Activated naive CD4-positive, alpha-beta T cell treated with anti-CD3 and anti-CD28 coated beads, Interleukin-2, amount 50 U/mL, for 24 hours (primary cell): ENCODE data around the gene SCN5A.

Experiments used
- H3K27ac Mint-ChIP-seq: one replicate; pipeline ENCODE4 v1.8.0; 2021; ENCODE audit warnings: mild to moderate bottlenecking, mixed read lengths
- H3K27me3 Mint-ChIP-seq: one replicate; pipeline ENCODE4 v1.8.0; 2021; ENCODE audit warnings: mixed read lengths
- H3K36me3 Mint-ChIP-seq: one replicate; pipeline ENCODE4 v1.8.0; 2021; ENCODE audit warnings: mixed read lengths
- H3K4me1 Mint-ChIP-seq: one replicate; pipeline ENCODE4 v1.8.0; 2021; ENCODE audit warnings: mixed read lengths
- H3K4me3 Mint-ChIP-seq: one replicate; pipeline ENCODE4 v1.8.0; 2021; ENCODE audit warnings: mild to moderate bottlenecking, mixed read lengths
- H3K9me3 Mint-ChIP-seq: one replicate; pipeline ENCODE4 v1.8.0; 2021; ENCODE audit warnings: mixed read lengths

Gene SCN5A

DNA sequence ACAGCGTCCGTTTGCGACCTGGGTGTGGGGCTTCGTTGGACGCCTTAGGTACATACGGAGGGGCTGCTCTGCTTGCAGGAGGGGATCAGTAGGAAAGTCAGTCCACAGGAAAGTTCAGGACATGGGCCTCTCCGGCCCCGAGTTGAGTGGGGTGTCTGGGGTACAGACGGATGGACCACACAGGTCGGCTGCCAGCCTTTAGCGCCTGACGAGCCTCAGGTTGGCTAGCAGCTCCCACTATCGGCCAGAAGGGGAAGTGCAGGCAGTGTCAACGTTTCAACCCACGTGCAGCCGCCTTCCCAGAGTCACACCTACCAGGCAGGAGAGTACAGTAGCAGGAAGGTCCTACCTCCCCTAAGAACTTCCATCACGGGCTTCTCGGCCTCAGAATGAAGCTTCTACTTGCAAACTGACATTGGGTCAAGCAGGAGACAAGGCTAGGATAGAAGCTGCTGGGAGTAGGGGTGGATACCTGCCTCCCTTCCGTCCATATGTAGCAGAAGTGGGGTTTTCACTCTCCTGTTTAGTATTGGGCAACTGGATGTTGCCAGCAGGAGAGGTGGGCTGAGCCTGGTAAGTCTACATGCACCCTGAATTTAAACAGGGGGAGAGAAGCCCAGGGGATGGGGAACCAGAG, 1.8 kb upstream of the SCN5A start:
- Mint-ChIP-seq H3K4me1 (peaks cover 11% of the 10 kb centered on the region), H3K9me3 (no peaks in the 10 kb centered on the region), H3K36me3 (no peaks in the 10 kb centered on the region), H3K4me3 (peak overlapping the region; percentile 51), H3K27ac (no peak overlapping the region), H3K27me3 (peaks cover 14% of the 10 kb centered on the region)

DNA sequence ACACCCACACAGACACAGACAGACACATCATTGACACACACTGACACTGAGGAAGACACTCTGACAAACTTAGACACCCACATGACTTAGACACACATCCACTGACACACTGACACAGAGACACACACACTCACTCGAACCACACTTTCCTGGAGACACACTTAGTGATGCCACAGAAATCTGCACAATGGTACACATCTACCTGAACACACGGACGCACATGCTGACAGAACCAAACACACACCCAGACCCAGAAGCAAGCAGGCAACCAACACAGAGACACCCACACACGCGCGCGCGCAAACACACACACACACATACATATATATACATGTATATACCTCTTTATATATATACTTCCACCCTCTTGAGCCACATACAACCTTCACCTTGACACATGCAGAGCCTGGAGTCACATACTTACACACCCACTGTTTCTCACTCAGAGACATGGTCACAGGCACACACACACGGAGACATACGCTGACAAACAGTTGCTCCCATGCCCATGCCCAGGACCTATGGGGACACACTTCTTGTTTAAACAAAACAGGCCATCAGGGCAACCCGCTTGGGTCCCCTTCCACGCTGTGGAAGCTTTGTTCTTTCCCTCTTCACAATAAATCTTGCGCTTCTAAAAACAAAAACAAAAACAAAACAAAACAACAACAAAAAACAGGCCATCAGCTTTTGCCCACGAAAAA, 913 bp upstream of the SCN5A start:
- Mint-ChIP-seq H3K27me3 (peaks cover 11% of the 10 kb centered on the region), H3K4me1 (peaks cover 7% of the 10 kb centered on the region), H3K4me3 (no peak overlapping the region), H3K9me3 (no peaks in the 10 kb centered on the region), H3K36me3 (no peaks in the 10 kb centered on the region), H3K27ac (no peak overlapping the region)

DNA sequence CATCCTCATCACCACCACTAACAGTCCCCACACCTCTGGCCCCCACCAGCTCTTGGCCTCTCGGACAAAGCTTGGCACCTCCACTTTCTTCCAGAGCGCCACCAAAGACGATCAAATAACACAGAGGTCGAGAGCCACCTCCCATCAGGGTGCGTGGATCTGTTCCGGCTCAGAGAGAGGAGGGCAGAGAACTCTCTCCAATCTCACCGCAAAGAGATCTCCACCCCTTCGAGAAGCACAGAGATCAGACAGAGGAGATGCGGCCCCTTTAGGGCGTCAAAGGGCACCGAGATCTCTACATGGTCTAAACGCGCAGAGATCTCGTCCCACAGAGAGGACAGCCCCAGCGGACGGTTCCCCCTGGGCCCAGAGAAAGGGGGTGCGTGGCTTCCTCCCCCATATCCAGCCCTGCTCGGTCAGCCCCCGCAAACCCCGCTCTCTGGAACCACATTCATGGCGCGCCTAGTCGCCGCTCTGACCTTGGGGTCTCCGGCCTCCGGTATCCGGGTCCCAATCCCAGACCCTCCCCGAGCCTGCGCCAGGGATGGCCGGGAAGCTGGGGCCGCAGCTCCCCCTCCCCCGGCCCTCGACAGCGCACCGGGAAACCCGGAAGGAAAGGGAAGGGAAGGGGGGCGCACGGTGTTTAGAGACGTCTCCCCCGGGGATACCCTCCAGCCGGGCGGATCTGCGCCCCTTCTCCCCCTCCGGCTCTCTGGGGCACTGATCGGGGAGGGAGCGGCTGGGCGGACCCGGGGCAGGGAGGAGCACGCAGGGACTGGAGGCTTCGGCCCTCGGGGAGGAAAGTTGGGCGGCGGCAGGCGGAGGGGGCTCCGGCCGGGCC, 608 bp downstream of the SCN5A start:
- H3K9me3 Mint-ChIP-seq, result no peaks in the 10 kb centered on the region
- H3K27me3 Mint-ChIP-seq, result peaks cover 11% of the 10 kb centered on the region
- H3K27ac Mint-ChIP-seq, result peak overlapping the region; percentile 79
- peaks cover 7% of the 10 kb centered on the region for H3K4me1 Mint-ChIP-seq
- peak overlapping the region; percentile 64 for H3K4me3 Mint-ChIP-seq
- H3K36me3 Mint-ChIP-seq, result no peaks in the 10 kb centered on the region

DNA sequence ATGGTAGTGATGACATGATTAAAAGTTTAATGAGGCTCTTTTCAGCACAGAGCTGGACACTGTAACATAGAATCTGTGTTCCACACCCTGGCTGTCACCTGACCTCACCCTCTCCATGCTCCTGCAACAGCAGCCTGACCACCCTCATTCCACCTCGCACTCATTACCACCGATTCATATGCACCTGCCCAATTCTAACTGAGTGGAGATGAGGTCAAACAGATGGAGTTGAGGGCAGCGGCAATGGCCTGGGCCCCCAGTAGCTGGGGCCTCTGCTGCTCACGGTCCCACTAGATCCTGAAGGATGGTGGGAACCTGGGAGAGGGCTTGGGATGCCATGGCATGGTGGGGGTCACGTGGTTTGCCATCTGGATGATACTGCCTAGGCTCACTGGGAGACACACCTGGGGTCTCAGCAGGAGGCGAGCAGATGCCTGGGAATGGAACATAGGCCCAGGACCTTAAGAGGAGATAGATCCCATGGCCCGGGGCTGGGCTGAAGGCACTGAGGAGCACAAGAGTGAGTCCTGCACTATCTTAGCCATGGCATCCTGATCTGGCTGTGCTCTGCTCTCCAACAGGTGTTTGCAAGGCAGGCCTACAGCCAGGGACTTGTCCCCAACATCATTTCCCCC, 1.3 kb downstream of the SCN5A start:
- Mint-ChIP-seq H3K4me1 (peaks cover 4% of the 10 kb centered on the region), H3K27ac (no peak overlapping the region), H3K4me3 (peak overlapping the region; percentile 64), H3K36me3 (no peaks in the 10 kb centered on the region), H3K9me3 (no peaks in the 10 kb centered on the region), H3K27me3 (peaks cover 7% of the 10 kb centered on the region)

DNA sequence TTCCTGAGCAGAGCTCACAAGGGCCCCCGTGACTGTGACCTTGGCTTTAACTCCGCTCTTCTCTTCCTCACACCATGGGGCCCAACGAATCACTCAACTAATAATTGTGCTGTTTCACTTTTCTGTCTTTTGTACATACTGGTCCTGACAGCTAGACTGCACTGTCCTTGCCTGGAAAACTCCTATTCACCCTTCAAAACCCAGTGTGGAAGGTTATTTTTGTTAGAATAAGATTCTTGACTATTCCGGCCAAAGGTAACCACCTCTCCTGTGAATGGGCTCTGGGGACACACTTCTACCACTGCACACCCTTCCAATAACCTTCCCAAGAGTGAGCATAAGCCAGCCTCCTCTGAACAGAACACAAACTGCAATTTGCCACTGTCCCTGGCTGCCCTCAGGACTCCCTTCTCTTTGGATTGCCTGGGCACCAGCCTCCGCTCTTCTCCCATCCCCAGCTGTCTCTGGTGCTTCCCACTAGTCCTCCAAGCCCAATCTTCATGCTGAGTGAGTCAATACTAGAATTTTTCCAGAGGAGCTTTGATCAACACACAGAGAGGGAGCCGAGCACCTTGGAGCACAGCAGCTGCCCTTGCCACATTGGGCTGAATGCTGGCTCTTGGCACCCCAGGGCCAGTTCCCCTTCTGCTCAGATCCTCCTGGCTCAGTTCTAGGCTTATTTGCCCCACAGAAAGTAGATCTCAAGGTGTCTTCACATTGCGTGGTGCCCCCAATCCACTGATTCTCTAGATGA, 2.1 kb downstream of the SCN5A start:
- no peaks in the 10 kb centered on the region for H3K9me3 Mint-ChIP-seq
- H3K27ac Mint-ChIP-seq, result no peak overlapping the region
- H3K36me3 Mint-ChIP-seq, result no peaks in the 10 kb centered on the region
- H3K27me3 Mint-ChIP-seq, result peaks cover 6% of the 10 kb centered on the region
- H3K4me3 Mint-ChIP-seq, result no peak overlapping the region
- H3K4me1 Mint-ChIP-seq, result peaks cover 4% of the 10 kb centered on the region

- H3K9me3 Mint-ChIP-seq, result no peaks in the 10 kb centered on the region
- no peak overlapping the region for H3K4me3 Mint-ChIP-seq
- H3K4me1 Mint-ChIP-seq, result peaks cover 4% of the 10 kb centered on the region
- H3K27me3 Mint-ChIP-seq, result peaks cover 4% of the 10 kb centered on the region
- H3K27ac Mint-ChIP-seq, result no peak overlapping the region
- no peaks in the 10 kb centered on the region for H3K36me3 Mint-ChIP-seq
These were observed 2.9 kb downstream of the SCN5A start for GRCh38 chr3:38646630-38647029.

- no peaks in the 10 kb centered on the region for H3K36me3 Mint-ChIP-seq
- no peak overlapping the region for H3K27ac Mint-ChIP-seq
- H3K27me3 Mint-ChIP-seq, result peaks cover 4% of the 10 kb centered on the region
- H3K9me3 Mint-ChIP-seq, result no peaks in the 10 kb centered on the region
- peaks cover 4% of the 10 kb centered on the region for H3K4me1 Mint-ChIP-seq
- no peak overlapping the region for H3K4me3 Mint-ChIP-seq
These were observed 3.4 kb downstream of the SCN5A start for GRCh38 chr3:38646062-38646461.

DNA sequence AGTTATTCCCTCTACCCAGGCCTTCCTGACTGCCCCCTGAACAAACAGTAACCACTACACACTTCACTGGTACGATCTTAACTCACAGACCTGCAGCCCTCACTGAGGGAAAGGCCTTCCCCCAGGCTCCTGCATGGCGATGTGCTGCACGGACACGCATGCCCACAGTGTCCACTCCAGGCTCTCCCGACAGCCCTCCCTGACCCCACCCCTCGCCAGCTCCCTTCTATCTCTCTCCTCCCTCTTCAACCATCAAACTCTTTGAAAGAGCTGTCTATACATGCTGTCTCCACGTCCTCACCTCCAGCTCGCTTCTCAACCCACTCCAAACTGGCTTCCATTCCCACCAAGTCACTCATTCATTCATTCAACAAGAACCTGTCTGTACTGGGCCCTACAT, 3.9 kb downstream of the SCN5A start:
- Mint-ChIP-seq H3K27me3 (peaks cover 4% of the 10 kb centered on the region), H3K4me3 (no peak overlapping the region), H3K36me3 (no peaks in the 10 kb centered on the region), H3K27ac (no peak overlapping the region), H3K4me1 (peaks cover 4% of the 10 kb centered on the region), H3K9me3 (no peaks in the 10 kb centered on the region)

DNA sequence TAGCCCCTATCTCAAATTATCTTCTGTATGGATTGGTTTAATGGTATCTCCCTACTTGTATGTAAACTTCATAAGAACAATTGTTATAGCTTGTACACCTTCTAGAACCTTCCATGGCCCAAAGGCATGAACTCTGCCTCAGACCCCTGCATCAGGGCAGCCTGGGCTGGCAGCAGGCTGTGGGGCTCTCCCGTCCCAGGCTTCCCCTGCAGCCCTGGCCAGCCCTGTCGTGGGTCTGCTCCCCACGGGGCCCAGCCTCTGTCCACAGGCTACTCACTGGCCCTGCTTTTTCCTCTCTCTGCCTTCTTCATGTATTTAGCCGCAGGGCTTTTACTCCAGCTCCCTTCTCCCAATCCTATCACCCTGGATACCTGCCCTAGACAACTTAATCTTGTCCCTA, 4.4 kb downstream of the SCN5A start:
- peaks cover 4% of the 10 kb centered on the region for H3K4me1 Mint-ChIP-seq
- no peak overlapping the region for H3K4me3 Mint-ChIP-seq
- no peaks in the 10 kb centered on the region for H3K9me3 Mint-ChIP-seq
- H3K36me3 Mint-ChIP-seq, result no peaks in the 10 kb centered on the region
- no peak overlapping the region for H3K27ac Mint-ChIP-seq
- peaks cover 4% of the 10 kb centered on the region for H3K27me3 Mint-ChIP-seq

DNA sequence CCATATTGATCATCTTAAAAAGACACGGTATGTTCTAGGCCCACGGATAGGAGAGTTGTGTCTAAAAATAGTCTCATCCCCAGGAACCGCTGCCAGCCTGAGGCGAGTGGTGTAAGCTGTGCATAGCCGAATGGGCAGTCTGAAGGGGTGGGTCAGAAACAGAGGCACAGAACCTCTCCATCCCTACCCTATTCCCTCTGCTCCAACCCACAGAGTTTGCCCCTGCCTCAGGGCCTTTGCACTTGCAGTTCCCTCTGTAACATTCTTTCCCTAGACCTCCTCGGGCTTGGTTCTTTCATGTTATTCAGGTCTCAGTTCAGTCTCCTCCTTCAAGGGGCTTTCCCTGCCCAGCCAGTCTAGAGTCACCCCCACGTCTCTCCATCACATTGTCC, 4.8 kb downstream of the SCN5A start:
- Mint-ChIP-seq H3K36me3 (no peaks in the 10 kb centered on the region), H3K9me3 (no peaks in the 10 kb centered on the region), H3K4me1 (peaks cover 4% of the 10 kb centered on the region), H3K27me3 (peaks cover 4% of the 10 kb centered on the region), H3K4me3 (no peak overlapping the region), H3K27ac (no peak overlapping the region)

DNA sequence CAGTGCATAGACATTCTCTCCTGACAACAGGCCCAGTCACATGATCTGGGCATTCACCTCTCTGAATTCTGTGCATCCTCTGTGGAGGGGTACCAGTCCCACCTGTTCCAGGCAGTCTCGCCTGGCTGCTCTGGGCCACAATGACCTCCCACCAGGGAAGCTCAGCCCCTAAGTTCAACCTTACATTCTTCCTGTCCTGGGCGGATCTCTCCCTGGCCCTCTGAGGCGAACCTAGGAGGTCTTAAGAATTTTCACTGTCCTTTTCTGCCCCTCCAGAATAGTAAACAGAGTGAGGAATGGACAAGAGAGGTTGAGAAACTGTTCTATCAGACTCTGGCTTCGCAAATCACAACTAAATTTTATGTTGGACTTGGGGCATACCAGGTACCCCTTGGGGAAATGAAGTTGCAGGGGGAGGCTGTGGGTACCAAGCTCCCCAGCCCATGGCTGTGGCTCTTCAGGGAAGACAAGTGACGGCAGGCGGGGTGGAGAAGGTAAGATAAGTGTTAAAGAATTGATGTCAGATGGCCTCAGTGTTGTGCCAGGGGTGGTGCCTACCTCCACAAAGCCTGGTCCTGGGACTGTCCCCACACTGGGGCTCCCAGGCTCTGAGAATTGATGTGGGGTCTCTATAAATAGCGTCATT, 5.3 kb downstream of the SCN5A start:
- H3K4me1 Mint-ChIP-seq, result peaks cover 4% of the 10 kb centered on the region
- H3K36me3 Mint-ChIP-seq, result no peaks in the 10 kb centered on the region
- H3K4me3 Mint-ChIP-seq, result no peak overlapping the region
- H3K27ac Mint-ChIP-seq, result no peak overlapping the region
- no peaks in the 10 kb centered on the region for H3K9me3 Mint-ChIP-seq
- peaks cover 4% of the 10 kb centered on the region for H3K27me3 Mint-ChIP-seq

- H3K27ac Mint-ChIP-seq, result no peak overlapping the region
These were observed 5.9 kb downstream of the SCN5A start for GRCh38 chr3:38643592-38643991.

DNA sequence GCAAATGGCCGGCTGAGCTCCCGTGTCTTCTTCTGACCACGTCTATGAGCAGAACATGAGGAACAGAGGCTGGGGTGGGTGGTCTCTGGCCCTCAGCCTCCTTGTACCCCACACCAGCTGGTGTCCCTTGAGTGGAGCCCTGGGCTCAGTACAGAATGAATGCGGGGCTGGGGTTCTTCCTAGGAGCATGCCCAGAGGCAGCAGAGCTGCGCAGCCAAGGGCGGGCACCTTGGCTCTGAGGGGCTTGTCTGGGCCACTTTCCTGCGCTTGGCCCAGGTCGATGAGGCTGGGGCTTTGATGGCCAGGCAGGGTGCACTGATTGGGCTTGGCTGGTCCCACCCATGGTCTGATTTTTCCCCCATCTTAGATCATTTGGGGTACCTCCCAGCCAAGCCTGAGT, 6.4 kb downstream of the SCN5A start:
- Mint-ChIP-seq H3K36me3 (no peaks in the 10 kb centered on the region), H3K4me1 (no peaks in the 10 kb centered on the region), H3K27me3 (no peaks in the 10 kb centered on the region), H3K9me3 (no peaks in the 10 kb centered on the region), H3K27ac (no peak overlapping the region), H3K4me3 (no peak overlapping the region)

More at GRCh38 chr3:38643592-38643991, 5.9 kb downstream of the SCN5A start:
- Mint-ChIP-seq H3K36me3 (no peaks in the 10 kb centered on the region), H3K4me3 (no peak overlapping the region), H3K9me3 (no peaks in the 10 kb centered on the region), H3K27me3 (peaks cover 2% of the 10 kb centered on the region), H3K4me1 (peaks cover 2% of the 10 kb centered on the region)

DNA sequence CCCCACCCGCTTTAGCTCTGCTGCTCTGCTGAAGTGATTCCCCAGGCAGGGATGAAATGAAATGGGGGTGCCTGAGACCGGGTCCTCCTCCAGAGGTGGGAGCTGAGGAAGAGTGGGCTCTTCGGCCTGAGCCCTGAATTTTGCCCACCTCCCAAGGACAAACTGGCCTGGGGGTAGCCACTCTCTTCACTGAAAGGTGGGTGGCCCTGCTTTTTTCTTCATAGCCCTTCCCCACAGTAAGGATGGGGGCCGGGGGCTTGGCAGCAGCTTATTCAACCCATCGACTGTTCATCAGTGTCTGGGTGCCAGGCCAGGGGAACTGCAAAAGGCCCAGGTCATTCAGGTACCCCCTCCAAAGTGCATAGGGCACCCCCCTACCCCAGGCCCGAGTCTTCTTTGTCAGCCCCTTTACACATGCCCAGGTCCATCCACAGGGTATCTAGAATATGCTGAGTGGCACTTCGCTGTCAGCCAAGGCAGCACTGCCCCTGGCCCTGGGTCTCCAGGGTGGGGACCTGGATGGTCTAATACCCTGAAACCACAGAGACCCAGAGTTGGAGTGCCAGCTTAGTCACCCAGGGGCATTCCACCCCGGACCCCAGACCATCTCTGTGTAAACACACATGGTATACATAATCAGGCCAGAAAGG, 7.9 kb downstream of the SCN5A start:
- no peaks in the 10 kb centered on the region for H3K27me3 Mint-ChIP-seq
- no peak overlapping the region for H3K4me3 Mint-ChIP-seq
- no peaks in the 10 kb centered on the region for H3K4me1 Mint-ChIP-seq
- no peaks in the 10 kb centered on the region for H3K36me3 Mint-ChIP-seq
- no peaks in the 10 kb centered on the region for H3K9me3 Mint-ChIP-seq
- H3K27ac Mint-ChIP-seq, result no peak overlapping the region
